Diencephalon (tissue), 1 donor: ENCODE data around the gene ARL2BP. TPM values are rescaled to one million over a fixed set of nuclear protein-coding genes. Genes with fewer than 3 reads are reported as not detected.

Source experiments
- total RNA-seq: library from RNA; depleted of rRNA; stranded (reverse); fragments of >200 nt; gene quantifications from one replicate; pipeline ENCODE4 v1.2.3, GENCODE V29; 2014

Gene ARL2BP
- 76.1 TPM for total RNA-seq

GRCh38 chr16:57244767-57245471 lies at the start of gene ARL2BP:
ARL2BP (plus strand) TSS chr16:57245259; CDS start chr16:57245368, 109 bp downstream.

GRCh38 chr16:57284209-57284951 lies 39.3 kb downstream of the ARL2BP start, which contains the start of gene PLLP:
PLLP (minus strand) TSS chr16:57284672; CDS start chr16:57284540, 132 bp downstream.

Other genes starting within 250 kb of the ARL2BP start
- gene CPNE2, start 152.7 kb upstream of the ARL2BP start, total RNA-seq: 71.0 TPM
- gene PSME3IP1, start 59.2 kb upstream of the ARL2BP start, total RNA-seq: 146 TPM
- gene RSPRY1, start 58.9 kb upstream of the ARL2BP start, total RNA-seq: 71.7 TPM
- 3.9 TPM for gene PLLP, start 39.4 kb downstream of the ARL2BP start, total RNA-seq
- not detected for gene CCL22, start 113.5 kb downstream of the ARL2BP start, total RNA-seq
- gene CX3CL1, start 127.2 kb downstream of the ARL2BP start, total RNA-seq: 18.2 TPM
- gene CCL17, start 159.5 kb downstream of the ARL2BP start, total RNA-seq: not detected
- 63.0 TPM for gene CIAPIN1, start 202.1 kb downstream of the ARL2BP start, total RNA-seq
- 36.4 TPM for gene COQ9, start 202.2 kb downstream of the ARL2BP start, total RNA-seq
- gene POLR2C, start 217.4 kb downstream of the ARL2BP start, total RNA-seq: 60.2 TPM
- gene DOK4, start 241.2 kb downstream of the ARL2BP start, total RNA-seq: 62.5 TPM